Effector memory CD8-positive, alpha-beta T cell (primary cell): ENCODE measurements around the gene DOCK3.
"Not testable (repeated sequence)": the region's sequence is repeated elsewhere in the genome, so short reads cannot be mapped to it uniquely, and the experiment has no call there.

ENCODE experiments used
- ATAC-seq: fragments of 150-1000 bp; cut with Tn5 transposase; replicated peaks from 2 replicates; pipeline ENCODE4 v1.10.0; 2021; ENCODE audit warnings: mild to moderate bottlenecking, moderate library complexity
- DNase-seq, 3 experiments: peaks; one replicate each; pipeline ENCODE4 v3.0.0; 2021
- H3K27ac Mint-ChIP-seq, 2 donors: one replicate each; pipeline ENCODE4 v1.8.0; 2022; ENCODE audit warnings: mild to moderate bottlenecking in 2 of 2, mixed read lengths in 2 of 2, moderate library complexity in 2 of 2
- H3K27me3 Mint-ChIP-seq, 2 donors: one replicate each; pipeline ENCODE4 v1.8.0; 2022; ENCODE audit warnings: mixed read lengths in 2 of 2
- H3K36me3 Mint-ChIP-seq: one replicate; pipeline ENCODE4 v1.8.0; 2022; ENCODE audit warnings: mild to moderate bottlenecking, moderate library complexity, mixed read lengths; ENCODE audit not compliant: insufficient read depth
- H3K4me1 Mint-ChIP-seq, 2 donors: one replicate each; pipeline ENCODE4 v1.8.0; 2022; ENCODE audit warnings: low read depth in 2 of 2, mixed read lengths in 2 of 2
- H3K4me3 Mint-ChIP-seq, 2 donors: one replicate each; pipeline ENCODE4 v1.8.0; 2022; ENCODE audit warnings: mild to moderate bottlenecking in 2 of 2, mixed read lengths in 2 of 2, moderate library complexity in 2 of 2
- H3K9me3 Mint-ChIP-seq, 2 donors: one replicate each; pipeline ENCODE4 v1.8.0; 2022; ENCODE audit warnings: mixed read lengths in 2 of 2

The DOCK3 gene

DNA sequence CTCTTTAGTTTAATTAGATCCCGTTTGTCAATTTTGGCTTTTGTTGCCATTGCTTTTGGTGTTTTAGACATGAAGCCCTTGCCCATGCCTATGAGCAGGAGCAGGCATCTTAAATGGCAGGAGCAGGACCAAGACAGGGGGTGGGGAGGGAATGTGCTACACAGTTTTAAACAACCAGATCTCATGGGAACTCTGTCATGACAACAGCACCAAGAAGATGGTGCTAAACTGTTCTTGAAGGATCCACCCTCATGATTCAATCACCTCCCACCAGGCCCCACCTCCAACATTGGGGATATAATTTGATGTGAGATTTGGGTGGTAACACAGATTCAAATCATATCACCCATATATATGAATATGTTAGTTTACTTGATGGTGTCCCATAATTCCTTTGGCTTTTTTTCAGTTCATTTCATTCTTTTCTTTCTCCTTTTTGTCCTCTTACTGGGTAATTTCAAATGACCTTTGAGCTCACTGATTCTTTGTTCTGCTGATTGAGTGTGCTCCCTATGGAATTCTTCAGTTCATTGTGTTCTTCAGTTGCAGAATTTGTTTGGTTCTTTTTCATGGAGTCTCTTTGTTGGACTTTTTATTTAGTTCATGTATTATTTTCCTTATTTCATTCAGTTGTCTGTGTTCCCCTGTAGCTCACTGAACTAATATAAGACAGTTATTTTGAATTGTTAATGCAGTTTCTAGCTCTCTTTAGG, 62.6 kb downstream of the DOCK3 start:
- Mint-ChIP-seq H3K27ac (peak overlapping the region in 1 of 2 donors; percentile 17), H3K36me3 (no peaks in the 10 kb centered on the region), H3K27me3 (peaks cover 0 to 8% of the 10 kb centered on the region in 2 donors), H3K9me3 (no peaks in the 10 kb centered on the region), H3K4me3 (no peak overlapping the region), H3K4me1 (no peaks in the 10 kb centered on the region)
- DNase-seq (no peak), ATAC-seq (no peak)

DNA sequence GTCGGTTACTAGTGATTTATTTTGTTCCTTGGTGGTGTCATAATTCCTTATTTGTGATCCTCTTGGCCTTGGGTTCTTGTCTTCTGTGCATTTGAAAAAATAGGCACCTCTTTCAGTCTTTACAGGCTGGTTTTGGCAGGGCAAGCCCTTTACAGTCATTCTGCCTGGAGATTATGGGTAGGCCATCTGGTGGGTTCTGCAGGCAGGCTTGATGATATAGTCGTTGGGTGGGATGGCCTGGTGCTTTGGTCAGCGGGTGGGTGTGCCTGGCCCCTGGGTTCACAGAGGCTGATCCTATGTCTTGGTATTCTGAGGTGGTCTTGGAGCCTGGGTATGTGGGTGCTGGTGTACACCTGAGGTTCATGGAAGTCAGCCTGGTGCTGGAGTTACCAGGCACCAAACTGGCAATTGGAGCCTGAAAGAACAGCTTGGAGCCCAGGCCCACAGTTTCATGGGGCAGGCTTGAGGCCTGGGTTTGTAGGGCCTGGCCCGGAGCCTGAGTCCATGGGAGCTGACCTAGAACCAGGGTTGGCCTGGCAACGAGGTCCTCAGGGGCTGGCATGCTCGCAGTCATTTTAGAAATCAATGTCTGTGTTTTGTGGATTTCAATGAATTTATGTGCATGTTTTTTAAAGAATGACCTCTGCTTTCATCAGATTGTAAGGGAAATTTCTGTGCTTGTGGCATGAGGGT, 63.3 kb downstream of the DOCK3 start:
- no peak for DNase-seq
- H3K4me3 Mint-ChIP-seq, result no peak overlapping the region

GRCh38 chr3:50743643-50744042, 68.9 kb downstream of the DOCK3 start:
- Mint-ChIP-seq H3K27me3 (peaks cover 0 to 7% of the 10 kb centered on the region in 2 donors), H3K4me3 (no peak overlapping the region), H3K36me3 (peaks cover 5% of the 10 kb centered on the region), H3K9me3 (no peaks in the 10 kb centered on the region), H3K27ac (no peak overlapping the region), H3K4me1 (no peaks in the 10 kb centered on the region)
- DNase-seq, result no peak
- ATAC-seq, result no peak

More for the DNA sequence above, 63.3 kb downstream of the DOCK3 start:
- ATAC-seq, result no peak
- no peaks in the 10 kb centered on the region for H3K36me3 Mint-ChIP-seq
- no peaks in the 10 kb centered on the region for H3K9me3 Mint-ChIP-seq
- peaks cover 0 to 8% of the 10 kb centered on the region in 2 donors for H3K27me3 Mint-ChIP-seq
- H3K4me1 Mint-ChIP-seq, result no peaks in the 10 kb centered on the region
- H3K27ac Mint-ChIP-seq, result peak overlapping the region in 1 of 2 donors; percentile 17

DNA sequence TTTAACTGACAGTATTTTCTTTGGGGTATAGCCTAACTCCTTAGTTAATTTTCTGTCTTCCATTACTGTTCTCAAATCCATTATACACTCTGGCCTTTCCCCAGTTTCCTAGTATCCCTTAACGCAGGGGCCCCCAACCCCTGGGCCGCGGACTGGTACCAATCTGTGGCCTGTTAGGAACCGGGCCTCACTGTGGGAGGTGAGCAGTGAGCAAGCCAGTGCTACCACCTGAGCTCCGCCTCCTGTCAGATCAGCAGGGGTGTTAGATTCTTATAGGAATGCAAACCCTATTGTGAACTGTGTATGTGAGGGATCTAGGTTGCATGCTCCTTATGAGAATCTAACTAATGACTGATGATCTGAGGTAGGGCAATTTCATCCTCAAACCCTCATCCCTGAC, 75.1 kb downstream of the DOCK3 start:
- peaks cover 0 to 2% of the 10 kb centered on the region in 2 donors for H3K4me1 Mint-ChIP-seq
- no peak for DNase-seq
- no peak overlapping the region for H3K27ac Mint-ChIP-seq
- no peaks in the 10 kb centered on the region for H3K9me3 Mint-ChIP-seq
- ATAC-seq, result no peak
- peaks cover 5 to 14% of the 10 kb centered on the region in 2 donors for H3K27me3 Mint-ChIP-seq
- peaks cover 7% of the 10 kb centered on the region for H3K36me3 Mint-ChIP-seq
- no peak overlapping the region for H3K4me3 Mint-ChIP-seq

GRCh38 chr3:50759015-50759414, 84.3 kb downstream of the DOCK3 start:
- Mint-ChIP-seq H3K27ac (no peak overlapping the region), H3K9me3 (no peaks in the 10 kb centered on the region), H3K27me3 (peaks cover 0 to 5% of the 10 kb centered on the region in 2 donors), H3K4me1 (no peaks in the 10 kb centered on the region), H3K4me3 (no peak overlapping the region), H3K36me3 (no peaks in the 10 kb centered on the region)
- ATAC-seq (no peak), DNase-seq (no peak)

GRCh38 chr3:50777680-50778079, 103.0 kb downstream of the DOCK3 start:
- no peaks in the 10 kb centered on the region for H3K9me3 Mint-ChIP-seq
- no peak overlapping the region for H3K4me3 Mint-ChIP-seq
- DNase-seq (no peak), ATAC-seq (no peak)
- no peak overlapping the region for H3K27ac Mint-ChIP-seq
- H3K4me1 Mint-ChIP-seq, result no peaks in the 10 kb centered on the region
- H3K27me3 Mint-ChIP-seq, result peaks cover 18 to 24% of the 10 kb centered on the region in 2 donors
- H3K36me3 Mint-ChIP-seq, result no peaks in the 10 kb centered on the region

DNA sequence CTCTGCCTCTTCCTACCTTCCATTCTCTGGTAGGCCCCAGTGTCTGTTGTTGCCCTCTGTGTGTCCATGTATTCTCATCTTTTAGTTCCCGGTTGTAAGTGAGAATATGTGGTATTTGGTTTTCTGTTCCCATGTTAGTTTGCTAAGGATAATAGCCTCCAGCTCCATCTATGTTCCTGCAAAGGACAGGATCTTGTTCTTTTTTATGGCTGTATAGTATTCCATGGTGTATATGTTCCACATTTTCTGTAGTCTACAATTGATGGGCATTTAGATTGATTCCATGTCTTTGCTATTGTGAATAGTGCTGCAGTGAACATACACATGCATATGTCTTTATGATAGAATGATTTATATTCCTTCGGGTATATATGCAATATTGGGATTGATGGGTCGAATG, 107.0 kb downstream of the DOCK3 start:
- not testable (repeated sequence) for H3K36me3 Mint-ChIP-seq, DNase-seq, H3K9me3 Mint-ChIP-seq, H3K27ac Mint-ChIP-seq, H3K4me1 Mint-ChIP-seq, ATAC-seq, H3K4me3 Mint-ChIP-seq
- H3K27me3 Mint-ChIP-seq, result peaks cover 21 to 22% of the 10 kb centered on the region in 2 donors

DNA sequence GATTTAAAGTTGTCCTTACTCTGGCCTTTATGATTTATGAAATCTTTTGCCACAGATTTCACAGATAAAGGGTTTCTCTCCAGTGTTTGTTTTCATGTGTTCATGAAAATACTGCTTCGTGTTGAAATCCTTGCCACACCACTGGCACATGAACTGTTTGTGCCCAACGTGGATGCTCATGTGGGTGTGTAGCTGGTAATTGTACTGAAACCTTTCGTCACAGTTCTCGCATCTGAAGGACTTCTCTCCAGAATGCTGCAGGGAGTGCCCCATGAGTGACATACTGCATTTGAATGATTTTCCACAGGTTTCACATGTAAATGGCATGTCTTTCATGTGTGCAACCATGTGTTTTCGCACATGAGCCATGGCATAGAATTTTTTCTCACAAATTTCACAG, 111.9 kb downstream of the DOCK3 start:
- Mint-ChIP-seq H3K4me3 (no peak overlapping the region), H3K36me3 (no peaks in the 10 kb centered on the region), H3K4me1 (no peaks in the 10 kb centered on the region), H3K27ac (no peak overlapping the region), H3K27me3 (peaks cover 19 to 25% of the 10 kb centered on the region in 2 donors), H3K9me3 (no peaks in the 10 kb centered on the region)
- DNase-seq (no peak), ATAC-seq (no peak)

GRCh38 chr3:50790894-50791293, 116.2 kb downstream of the DOCK3 start:
- H3K4me3 Mint-ChIP-seq, H3K9me3 Mint-ChIP-seq, DNase-seq, ATAC-seq, H3K27ac Mint-ChIP-seq, H3K36me3 Mint-ChIP-seq, H3K4me1 Mint-ChIP-seq: not testable (repeated sequence)
- H3K27me3 Mint-ChIP-seq, result peaks cover 44 to 51% of the 10 kb centered on the region in 2 donors

- H3K27ac Mint-ChIP-seq, result no peak overlapping the region
These were observed 117.8 kb downstream of the DOCK3 start for GRCh38 chr3:50792568-50792967.

DNA sequence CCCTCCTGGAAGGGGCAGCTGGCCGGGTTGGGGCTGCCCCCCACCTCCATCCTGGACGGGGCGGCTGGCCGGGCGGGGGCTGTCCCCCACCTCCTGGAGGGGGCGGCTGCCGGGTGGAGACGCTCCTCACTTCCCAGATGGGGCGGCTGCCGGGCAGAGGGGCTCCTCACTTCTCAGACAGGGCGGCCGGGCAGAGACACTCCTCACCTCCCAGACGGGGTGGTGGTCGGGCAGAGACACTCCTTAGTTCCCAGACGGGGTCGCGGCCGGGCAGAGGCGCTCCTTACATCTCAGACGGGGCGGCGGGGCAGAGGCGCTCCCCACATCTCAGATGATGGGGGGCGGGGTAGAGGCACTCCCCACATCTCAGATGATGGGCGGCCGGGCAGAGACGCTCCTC, 129.1 kb downstream of the DOCK3 start:
- not testable (repeated sequence) for H3K36me3 Mint-ChIP-seq, DNase-seq, ATAC-seq, H3K27ac Mint-ChIP-seq, H3K4me1 Mint-ChIP-seq, H3K4me3 Mint-ChIP-seq
- peaks cover 19 to 25% of the 10 kb centered on the region in 2 donors for H3K27me3 Mint-ChIP-seq
- peaks cover 3 to 21% of the 10 kb centered on the region in 2 donors for H3K9me3 Mint-ChIP-seq

More at GRCh38 chr3:50792568-50792967, 117.8 kb downstream of the DOCK3 start:
- Mint-ChIP-seq H3K9me3 (no peaks in the 10 kb centered on the region), H3K4me1 (peaks cover 0 to 2% of the 10 kb centered on the region in 2 donors), H3K27me3 (peaks cover 51 to 57% of the 10 kb centered on the region in 2 donors), H3K4me3 (no peak overlapping the region), H3K36me3 (no peaks in the 10 kb centered on the region)
- DNase-seq (no peak), ATAC-seq (no peak)

DNA sequence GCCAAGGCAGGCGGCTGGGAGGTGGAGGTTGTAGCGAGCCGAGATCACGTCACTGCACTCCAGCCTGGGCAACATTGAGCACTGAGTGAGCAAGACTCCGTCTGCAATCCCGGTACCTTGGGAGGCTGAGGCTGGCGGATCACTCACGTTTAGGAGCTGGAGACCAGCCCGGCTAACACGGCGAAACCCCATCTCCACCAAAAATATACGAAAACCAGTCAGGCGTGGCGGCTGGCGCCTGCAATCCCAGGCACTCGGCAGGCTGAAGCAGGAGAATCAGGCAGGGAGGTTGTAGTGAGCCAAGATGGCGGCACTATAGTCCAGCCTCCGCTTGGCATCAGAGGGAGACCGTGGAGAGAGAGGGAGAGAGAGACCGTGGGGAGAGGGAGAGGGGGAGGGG, 129.6 kb downstream of the DOCK3 start:
- not testable (repeated sequence) for DNase-seq, H3K4me1 Mint-ChIP-seq, H3K4me3 Mint-ChIP-seq, H3K27ac Mint-ChIP-seq, H3K36me3 Mint-ChIP-seq, ATAC-seq
- H3K27me3 Mint-ChIP-seq, result peaks cover 13 to 25% of the 10 kb centered on the region in 2 donors
- H3K9me3 Mint-ChIP-seq, result peaks cover 3 to 21% of the 10 kb centered on the region in 2 donors

DNA sequence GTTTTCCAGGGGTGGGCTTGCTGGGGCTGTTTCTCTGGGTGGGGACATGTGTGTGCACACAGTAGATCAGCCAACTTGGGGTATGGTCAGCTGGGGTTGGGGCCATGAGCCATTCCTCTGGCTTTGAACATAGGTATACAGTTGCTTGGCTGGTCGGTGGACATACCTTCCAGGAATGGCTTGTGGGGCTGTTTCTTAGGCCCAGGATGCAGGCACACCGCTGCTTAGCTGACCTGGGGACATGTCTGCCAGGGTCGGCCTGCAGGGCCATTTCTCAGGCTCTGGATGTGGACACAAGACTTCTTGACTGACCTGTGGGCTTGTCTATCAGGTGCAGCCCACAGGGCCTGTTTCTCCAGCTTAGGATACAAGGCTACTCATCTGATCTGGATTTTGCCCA, 130.6 kb downstream of the DOCK3 start:
- no peak for ATAC-seq
- Mint-ChIP-seq H3K9me3 (peaks cover 3 to 12% of the 10 kb centered on the region in 2 donors), H3K4me3 (no peak overlapping the region), H3K27me3 (peaks cover 17 to 31% of the 10 kb centered on the region in 2 donors), H3K36me3 (peaks cover 4% of the 10 kb centered on the region), H3K27ac (no peak overlapping the region), H3K4me1 (no peaks in the 10 kb centered on the region)
- no peak for DNase-seq

- Mint-ChIP-seq H3K27ac (no peak overlapping the region), H3K4me1 (no peaks in the 10 kb centered on the region), H3K36me3 (peaks cover 4% of the 10 kb centered on the region), H3K9me3 (peaks cover 3 to 5% of the 10 kb centered on the region in 2 donors), H3K4me3 (no peak overlapping the region), H3K27me3 (peaks cover 17 to 31% of the 10 kb centered on the region in 2 donors)
- DNase-seq, result no peak
- ATAC-seq, result no peak
These were observed 131.3 kb downstream of the DOCK3 start for GRCh38 chr3:50806031-50806430.
